OCI-LY1 (cell line): ENCODE data around the gene HOXC10.

Source experiments
- EZH2 ChIP-seq: fragments of 200-600 bp; sonication (generic), shearing (Covaris generic); IDR thresholded peaks from 2 replicates; pipeline ENCODE4 v1.8.0; 2017; ENCODE audit warnings: borderline replicate concordance, mixed run types, mild to moderate bottlenecking, antibody characterized with exemption, low read length, moderate library complexity, mixed read lengths
- TF ChIP-seq, protein P1 (sequence below): fragments of 200-600 bp; sonication (generic), shearing (Covaris generic); IDR thresholded peaks from 2 replicates; pipeline ENCODE4 v1.5.1; 2017; ENCODE audit warnings: mild to moderate bottlenecking, antibody characterized with exemption, low read length, moderate library complexity, mixed read lengths

DNA sequence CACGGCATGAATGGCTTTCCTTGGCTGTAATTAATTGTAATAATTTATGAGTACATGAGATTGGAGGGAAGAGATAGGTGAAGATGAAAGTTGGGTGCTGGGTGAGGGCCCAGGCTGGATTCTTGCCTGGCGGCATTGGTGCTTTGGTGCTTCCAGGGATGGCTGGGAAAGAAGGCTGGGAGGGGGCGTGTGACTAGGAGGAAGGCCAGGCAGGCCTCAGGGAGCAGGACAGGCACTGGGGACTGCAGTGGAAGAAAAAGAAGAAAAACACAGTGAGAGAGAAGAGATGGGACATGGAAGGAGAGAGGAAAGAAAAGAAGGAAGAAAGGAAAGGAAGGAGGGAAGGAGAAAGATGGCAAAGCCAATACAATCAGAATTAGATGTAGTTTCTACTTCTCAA, 18.7 kb downstream of the HOXC10 start:
- TF ChIP-seq, protein P1, sequence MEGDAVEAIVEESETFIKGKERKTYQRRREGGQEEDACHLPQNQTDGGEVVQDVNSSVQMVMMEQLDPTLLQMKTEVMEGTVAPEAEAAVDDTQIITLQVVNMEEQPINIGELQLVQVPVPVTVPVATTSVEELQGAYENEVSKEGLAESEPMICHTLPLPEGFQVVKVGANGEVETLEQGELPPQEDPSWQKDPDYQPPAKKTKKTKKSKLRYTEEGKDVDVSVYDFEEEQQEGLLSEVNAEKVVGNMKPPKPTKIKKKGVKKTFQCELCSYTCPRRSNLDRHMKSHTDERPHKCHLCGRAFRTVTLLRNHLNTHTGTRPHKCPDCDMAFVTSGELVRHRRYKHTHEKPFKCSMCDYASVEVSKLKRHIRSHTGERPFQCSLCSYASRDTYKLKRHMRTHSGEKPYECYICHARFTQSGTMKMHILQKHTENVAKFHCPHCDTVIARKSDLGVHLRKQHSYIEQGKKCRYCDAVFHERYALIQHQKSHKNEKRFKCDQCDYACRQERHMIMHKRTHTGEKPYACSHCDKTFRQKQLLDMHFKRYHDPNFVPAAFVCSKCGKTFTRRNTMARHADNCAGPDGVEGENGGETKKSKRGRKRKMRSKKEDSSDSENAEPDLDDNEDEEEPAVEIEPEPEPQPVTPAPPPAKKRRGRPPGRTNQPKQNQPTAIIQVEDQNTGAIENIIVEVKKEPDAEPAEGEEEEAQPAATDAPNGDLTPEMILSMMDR: no peak
- TF ChIP-seq EZH2: no peak
